Stimulated activated CD8-positive, alpha-beta memory T cell treated with anti-CD3 and anti-CD28 coated beads, Interleukin-4, amount 100 ng/mL, for 48 hours (primary cell): ENCODE results near the gene FHIT.
"Not testable (repeated sequence)": the region's sequence is repeated elsewhere in the genome, so short reads cannot be mapped to it uniquely, and the experiment has no call there.

Experiments used
- DNase-seq: peaks from one replicate; pipeline ENCODE4 v3.0.0-alpha.2; 2020

FHIT gene

DNA sequence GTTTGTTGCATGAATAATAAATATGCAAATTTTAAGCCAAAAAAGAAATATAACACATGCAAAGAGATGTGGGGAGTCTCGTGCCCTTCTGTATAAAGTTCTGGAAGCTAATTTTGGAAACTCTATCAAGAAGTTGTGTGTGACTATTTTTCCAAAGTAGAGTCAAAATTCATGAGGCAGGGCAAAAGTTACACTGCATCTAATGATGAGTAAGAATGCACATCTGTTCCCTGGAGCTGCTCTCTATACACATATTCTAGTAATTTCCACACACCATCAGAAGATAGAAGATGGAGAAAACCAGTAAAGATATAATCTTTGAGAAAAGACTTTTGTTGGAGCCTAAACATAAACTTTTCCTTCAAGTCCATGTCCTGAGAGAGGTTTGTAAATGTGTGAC lies 199.6 kb downstream of the FHIT start:
- DNase-seq = no peak

DNA sequence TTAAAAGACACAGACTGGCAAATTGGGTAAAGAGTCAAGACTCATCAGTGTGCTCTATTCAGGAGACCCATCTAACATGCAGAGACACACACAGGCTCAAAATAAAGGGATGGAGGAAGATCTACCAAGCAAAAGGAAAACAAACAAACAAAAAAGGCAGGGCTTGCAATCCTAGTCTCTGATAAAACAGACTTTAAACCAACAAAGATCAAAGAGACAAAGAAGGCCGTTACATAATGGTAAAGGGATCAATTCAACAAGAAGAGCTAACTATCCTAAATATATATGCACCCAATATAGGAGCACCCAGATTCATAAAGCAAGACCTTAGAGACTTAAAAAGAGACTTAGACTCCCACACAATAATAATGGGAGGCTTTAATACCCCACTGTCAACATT lies 206.1 kb downstream of the FHIT start:
- DNase-seq = not testable (repeated sequence)

DNA sequence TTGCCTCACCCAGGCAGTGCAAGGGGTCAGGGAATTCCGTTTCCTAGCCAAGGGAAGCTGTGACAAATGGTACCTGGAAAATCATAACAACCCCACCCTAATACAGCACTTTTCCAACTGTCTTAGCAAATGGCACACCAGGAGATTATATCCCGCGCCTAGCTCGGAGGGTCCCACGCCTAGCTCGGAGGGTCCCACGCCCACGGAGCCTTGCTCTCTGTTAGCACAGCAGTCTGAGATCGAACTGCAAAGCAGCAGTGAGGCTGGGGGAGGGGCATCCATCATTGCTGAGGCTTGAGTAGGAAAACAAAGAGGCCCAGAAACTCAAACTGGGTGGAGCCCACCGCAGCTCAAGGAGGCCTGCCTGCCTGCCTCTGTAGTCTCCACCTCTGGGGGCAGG lies 208.1 kb downstream of the FHIT start:
- DNase-seq = no peak

DNA sequence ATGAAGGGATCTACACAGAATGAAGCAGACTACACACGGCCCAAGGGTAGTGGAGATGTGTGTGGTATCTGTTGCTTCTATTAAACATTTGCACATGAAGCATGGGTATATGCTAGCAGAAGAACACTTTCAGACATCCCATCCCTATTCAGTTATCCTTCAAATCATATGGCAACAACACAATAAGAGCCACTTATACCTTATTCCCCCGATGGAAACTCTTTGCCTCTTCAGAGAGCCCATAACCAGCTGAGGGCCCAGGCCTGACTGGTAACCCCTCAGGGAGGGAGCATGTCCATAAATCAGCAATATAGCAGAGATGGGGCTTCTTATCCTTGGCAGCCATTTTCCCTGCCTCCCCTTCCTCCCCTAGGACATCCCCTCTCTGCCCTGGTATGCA lies 210.6 kb downstream of the FHIT start:
- no peak for DNase-seq

DNA sequence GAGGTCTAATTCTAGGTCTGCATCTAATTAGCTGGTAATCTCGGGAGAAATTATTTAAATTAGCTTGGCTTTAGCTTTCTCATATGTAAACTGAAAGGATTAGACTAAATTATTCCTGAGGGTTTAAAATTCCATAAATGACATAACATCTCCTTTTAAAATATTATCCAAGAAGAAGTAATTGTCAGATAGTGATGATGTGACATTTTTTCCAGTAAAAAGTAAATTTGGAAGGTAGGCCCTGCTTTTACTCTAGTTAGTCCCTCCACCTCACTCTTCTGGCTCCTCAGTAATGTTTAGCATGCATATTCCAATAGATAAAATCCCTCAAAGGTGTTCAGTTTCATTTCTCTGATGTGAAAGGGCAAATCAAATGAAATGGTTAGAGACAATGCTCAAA lies 215.7 kb downstream of the FHIT start:
- no peak for DNase-seq

DNA sequence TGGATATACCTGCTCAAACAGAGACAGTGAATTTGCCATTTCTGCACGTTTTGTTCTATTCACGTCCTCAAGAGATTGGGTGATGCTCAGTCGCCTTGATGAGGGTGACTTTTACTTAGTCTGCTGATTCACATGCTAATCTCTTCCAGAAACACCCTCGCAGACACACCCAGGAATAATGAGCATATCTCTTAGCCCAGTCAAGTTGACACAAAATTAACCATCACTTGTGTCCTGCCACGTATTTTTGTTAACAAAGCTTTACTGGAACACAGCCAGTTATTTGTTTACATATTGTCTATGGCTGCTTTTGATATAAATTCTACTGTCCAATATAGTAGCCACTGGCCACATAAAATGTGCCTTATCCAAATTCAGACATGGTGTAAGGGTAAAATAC lies 218.3 kb downstream of the FHIT start:
- DNase-seq = no peak

DNA sequence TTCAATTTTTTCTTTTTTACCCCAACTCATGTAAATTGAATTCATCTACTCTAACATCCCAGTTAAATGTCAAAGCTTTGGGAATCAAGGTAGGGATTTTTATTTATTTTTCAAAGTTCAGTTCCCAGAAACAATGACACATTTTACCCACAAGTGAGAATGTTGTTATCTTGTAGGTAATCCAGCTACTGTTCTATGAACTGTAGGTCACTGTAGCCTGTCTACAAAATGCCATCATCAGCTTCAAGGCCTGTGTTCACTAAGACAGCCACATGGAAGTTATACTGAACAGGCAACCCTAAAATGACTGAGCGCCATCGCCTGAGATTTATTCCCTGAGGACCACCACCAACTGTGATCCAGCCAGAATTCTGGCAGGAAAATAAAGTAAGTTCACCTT lies 219.7 kb downstream of the FHIT start:
- DNase-seq = no peak

DNA sequence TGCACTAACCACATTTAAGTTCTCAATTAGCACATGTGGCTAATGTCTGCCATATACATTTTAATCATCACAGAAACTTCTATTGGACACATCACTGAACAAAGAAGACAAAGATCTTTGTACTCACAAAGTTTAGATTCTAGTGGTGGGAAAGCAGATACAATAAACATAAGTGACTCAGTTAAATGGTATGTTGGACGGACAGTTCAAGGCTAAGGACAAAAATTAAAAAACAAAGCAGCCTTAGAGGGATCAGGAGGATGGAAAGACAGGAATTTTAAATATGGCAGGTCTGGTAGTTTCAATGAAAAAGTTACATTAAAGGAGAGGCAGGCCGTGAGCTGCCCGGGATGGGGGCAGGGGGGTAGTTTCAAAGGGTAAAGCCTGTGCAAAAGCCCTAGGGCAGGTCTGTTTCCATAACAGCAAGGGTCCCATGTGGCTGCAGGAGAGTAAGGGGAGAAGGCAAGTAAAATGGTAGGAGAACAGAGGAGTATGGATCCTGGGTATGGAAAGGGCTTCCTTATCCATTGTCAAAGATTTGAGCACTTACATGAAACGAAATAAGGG lies 220.7 kb downstream of the FHIT start:
- no peak for DNase-seq

DNA sequence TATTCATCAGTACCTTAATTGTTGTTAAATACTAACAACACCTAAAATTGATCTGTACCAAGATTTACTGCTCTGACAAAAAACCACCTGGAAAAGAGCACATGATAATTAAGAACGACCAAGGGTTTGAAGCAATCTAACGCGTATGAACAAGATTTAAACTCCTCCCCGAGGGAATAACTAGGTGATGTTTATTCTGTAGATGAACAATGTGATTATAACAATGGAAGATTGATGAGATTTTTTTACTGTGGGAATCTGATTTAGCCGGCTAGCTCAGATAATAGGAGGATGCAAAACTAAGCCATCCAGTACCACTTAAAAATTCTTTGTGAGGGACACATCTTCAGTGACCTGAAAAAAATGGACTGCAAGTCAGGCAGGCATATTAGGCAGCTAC lies 222.1 kb downstream of the FHIT start:
- DNase-seq = no peak

DNA sequence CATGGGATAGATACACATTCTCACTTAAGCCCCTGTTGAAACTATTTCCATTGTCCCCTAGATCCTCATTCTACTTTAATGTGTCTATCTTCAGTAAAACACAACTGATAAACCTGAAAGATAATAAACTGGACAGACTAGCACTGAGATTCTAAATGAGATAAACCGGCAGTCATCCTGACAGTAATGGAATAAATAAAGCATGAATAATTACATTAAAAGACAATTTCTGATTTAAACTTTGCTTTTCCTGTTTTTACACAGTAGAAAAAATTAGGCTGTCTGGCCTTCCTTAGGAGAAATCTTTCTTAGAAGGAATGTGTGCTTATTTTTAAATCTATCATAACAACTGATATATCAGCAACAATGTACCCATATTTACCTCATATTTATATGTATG lies 232.4 kb downstream of the FHIT start:
- DNase-seq = no peak

DNA sequence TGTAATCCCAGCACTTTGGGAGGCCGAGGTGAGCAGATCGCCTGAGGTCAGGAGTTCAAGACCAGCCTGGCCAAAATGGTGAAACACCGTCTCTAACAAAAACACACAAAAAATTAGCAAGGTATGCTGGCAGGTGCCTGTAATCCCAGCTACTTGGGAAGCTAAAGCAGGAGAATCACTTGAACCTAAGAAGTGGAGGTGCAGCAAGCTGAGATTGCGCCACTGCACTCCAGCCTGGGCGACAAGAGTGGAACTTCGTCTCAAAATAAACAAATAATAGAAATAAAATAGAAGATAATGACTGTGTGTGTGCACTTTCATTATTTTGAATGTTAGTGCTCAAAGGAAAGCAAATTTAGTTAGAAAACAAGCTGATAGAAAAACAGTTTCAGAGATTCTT lies 234.2 kb downstream of the FHIT start:
- not testable (repeated sequence) for DNase-seq

DNA sequence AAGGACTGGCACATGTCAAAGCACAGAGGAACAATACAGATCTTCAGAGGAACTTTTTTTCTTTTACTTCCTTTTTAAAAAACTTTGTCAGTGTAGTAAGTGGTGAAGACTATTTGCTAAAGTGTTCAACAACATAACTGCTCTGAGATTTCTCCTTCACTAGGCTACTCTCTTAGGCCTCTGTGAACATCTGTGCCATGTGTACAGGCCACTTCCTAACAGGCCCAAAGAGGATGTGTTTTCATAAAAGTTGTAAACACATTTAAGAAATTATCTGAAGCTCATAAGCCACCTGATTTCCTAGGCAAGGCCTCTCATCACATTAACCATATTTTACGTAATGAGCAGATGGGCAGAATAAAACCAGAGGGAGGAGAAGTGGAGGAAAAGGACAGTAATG lies 235.4 kb downstream of the FHIT start:
- DNase-seq = no peak

DNA sequence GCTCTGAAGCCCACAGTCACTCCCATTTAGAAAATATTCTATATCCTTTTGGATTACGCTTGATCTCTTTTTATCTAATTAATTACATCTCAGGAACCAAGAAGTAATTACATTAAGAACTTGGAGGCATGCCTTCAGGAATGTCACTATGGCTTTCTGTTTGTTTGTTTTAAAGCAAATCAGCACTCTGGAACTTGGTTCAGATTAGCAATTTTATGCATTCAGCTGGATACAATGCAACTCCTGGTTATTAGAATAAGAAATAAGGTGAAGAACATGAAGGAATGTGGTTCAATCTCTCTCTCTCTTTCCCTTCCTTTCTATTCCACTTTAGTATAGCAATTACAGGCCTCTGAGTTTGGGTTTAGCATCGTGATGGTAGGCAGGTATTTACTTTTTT lies 235.8 kb downstream of the FHIT start:
- no peak for DNase-seq

DNA sequence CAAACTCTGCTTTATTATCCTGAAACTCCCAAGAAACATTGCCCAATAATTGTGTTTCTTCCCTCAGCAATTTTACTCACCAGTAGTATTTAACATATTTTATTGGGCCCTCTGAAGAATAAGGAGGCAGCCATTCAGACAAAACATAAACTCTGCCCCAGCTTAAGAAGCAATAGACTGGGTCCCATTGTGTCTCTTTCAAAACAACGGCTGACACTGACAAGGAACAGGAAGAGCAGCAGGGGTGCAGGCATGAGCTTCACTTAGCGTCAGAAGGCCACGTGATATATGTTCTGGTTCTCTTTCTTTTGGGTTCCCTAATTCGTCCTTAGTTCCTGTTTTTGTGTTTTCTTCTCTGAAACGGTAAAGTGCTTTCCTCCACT lies 242.3 kb downstream of the FHIT start:
- DNase-seq = no peak

DNA sequence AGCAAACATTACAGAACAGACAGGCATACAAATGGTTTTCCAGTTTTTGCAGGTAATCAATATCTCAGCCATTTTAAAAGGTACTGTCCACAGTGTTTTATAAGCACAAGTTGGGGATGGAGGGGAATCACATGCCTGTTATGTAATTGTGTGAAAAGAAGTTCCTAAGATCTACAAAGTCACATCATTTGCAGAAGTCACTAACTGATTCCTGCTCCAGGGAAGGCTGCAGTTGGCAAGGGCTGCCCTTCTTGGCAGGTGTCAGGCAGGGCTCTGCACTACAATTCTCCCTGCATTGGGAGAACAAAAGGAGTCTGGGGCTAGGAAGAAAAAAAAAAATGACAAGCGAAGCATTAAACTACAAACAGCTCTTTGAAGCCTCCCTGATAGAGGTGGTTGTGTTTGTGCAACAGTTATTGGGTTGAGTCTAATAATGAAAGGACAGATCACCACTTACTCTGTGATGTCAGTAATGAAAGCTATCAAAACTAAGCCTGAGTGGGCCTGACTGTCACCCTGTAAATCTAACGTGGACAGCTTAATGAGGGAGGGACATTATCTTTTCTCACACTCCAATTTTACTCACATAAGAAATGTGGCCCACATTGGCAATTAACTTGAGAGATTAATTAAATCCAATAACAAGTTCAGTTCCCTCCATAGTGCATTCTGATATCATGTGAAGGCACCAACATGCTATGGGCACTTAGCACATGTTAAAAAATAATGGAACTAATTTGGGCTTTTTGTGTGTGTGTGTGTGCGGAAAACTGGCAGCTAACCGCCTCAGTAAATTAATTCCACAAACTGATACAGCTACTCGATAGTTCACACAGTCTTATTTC lies 242.9 kb downstream of the FHIT start:
- no peak for DNase-seq

DNA sequence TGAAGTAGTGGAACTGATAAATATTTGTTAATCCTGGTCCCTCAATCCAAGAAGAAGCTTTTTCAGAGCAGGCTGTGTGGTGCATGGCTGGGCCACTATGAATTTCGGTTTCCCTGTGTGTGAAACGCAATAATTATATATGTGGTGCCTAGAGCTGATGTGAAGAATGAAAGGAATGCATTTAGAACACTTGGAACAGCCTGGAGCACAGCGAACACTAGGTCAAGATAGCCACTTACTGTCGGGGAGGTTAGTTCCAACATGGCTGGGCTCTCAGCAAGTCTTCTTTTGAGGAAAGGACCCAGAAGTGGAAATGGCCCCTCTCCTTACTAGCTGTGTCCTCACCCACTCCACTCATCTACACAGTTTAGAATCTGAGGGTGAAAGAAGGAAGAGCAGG lies 245.7 kb downstream of the FHIT start:
- DNase-seq = no peak

DNA sequence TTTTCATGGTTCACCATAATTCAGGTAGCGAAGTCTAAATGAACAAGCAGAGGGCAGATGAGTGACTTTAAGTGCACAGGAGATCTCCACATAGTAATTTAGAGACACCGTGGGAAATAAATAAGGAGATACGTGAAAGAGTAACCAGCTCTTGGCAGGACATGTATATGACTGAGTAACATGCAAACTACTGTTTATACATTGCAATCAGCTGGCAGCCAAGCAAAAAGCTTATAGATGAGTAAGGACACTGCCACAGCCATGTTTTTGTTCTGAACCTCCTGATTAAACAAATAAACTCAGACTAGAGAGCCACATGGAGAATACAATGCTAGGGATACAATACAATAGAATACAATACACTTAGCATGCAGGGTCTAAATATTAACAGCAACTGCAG lies 252.4 kb downstream of the FHIT start:
- no peak for DNase-seq

DNA sequence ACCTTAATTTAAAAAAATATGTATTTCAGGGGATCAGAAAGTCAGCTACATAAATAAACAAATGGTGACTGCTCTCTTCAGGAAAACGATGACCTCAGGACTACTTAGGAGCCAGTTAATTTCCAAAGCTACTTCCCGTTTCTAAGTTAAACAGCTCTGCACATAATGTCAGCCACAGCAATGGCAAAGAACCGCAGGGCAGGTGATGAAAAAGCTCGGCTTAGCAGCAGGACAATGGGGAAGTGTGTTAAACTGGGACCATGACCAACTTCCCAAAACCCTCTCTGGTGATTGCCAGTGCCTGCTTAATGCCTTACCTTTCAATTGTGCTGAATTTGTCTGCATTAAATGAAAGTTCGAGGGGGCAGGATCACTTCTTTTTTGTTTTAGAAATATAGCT lies 258.9 kb downstream of the FHIT start:
- DNase-seq = no peak

DNA sequence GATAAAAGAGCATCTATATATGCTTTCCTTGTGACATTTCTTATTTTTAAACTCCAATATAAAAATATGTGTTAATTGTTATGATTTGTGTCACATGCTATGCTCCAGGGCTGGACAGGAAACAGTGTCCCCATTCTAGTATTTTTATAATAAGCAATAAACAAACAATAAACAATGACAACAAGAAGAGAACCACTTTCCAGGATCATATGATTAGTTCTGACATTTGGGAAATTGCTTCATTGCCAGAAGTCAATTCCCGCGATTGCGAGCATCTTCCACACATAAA lies 260.9 kb downstream of the FHIT start:
- no peak for DNase-seq

DNA sequence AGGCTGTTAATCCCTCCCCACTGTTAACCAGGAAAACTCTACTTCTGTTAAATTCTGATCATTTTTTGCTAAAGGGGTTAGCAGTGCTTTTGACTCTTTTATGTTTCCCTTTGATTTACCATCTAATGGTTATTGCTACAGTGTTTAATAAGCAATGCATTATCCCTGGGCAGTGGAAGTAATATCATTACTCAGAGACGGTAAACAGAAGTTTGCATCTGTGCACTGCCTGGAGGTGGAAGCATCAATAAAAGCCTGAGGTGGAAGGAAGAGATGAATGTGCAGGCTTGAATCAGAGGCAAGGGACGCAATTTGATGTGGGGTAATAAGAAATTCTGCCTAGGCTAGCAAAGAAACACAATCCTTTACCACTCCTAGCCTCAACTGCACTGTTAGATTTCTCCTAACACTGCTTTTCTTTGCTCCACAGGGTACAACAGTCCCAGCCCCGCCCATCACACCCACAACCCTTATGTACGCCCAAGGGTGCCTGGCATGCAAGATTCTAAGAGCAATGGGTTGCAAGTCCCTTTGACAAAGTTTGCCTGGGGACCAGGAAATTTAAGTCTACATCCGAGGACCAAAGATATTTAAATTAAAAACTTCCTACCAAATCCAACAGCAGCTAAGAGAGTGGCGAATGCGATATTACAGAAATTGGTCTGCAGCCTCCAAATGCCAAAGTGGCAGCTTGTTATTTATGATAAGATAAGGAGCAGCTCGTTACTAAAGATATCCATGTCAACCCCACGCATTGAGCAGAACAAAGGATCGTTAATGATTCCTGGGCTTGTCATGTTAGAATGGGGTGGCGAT lies 261.4 kb downstream of the FHIT start:
- no peak for DNase-seq

DNA sequence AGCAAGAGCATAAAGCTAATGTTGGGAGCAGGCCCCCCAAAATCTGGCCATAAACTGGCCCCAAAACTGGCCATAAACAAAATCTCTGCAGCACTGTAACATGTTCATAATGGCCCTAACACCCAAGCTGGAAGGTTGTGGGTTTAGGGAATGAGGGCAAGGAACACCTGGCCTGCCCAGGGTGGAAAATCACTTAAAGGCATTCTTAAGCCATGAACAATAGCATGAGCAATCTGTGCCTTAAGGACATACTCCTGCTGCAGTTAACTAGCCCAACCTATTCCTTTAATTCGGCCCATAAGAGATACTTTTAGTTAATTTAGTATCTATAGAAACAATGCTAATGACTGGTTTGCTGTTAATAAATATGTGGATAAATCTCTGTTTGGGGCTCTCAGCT lies 264.1 kb downstream of the FHIT start:
- DNase-seq = not testable (repeated sequence)

DNA sequence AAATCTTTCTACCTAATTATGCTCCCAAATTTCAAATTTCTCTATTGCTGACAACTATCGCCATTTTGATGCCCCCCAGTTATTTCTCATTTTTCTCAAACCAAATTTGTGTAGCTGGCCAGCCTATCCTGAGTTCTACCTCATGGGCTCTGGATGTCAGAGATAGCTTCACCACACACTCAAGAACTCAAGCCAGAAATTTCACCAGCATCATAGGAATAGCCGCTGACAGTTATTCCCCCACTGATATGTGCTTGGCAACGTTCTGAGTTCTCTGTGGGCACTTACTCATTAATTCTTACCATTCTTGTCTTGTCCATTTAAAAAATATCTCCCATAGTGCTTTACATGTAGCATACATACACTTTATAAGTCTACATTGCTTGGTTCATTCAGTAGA lies 264.7 kb downstream of the FHIT start:
- DNase-seq = no peak

DNA sequence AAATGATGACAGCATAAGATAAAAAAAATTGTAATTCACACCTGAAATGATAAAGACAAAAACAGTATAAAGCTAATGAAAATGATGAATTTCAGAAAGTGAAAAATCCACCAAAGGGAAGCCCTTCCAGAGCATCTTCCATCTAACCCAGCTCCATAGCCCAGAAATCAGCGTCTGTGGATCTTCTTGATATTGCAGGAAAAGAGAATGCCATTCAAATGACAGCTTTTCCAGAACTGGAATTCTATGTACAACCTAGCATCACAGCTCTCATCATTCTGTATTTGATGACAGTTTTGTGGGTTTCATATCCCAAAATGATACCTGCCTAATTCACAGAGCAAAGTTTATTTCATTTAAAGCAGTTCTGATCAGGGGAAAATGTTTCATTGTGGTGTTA lies 267.3 kb downstream of the FHIT start:
- DNase-seq = no peak

DNA sequence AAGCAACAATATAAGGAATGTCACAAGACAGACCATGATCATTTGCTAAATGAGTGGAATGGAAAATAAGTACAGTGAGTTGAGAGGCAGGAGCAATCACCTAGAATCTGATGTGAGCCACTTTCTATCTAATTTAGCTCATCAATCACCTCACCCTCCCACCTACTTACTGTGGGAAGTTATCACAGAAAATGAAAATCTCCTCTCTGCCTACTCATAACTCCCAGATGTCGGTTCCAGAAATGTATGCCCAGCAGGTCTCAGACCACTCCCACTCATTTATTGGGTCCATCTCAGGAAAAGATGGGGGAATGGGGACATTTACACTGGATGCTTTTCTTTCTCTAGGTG lies 270.9 kb downstream of the FHIT start:
- no peak for DNase-seq
